ENCODE data around the gene IFNG. TPM values are rescaled to one million over a fixed set of nuclear protein-coding genes. Genes with fewer than 3 reads are reported as not detected.

The IFNG gene
- total RNA-seq, 1 experiment from 2014 or later, result not detected

GRCh38 chr12:68173792-68174191 is 14.3 kb upstream of the IFNG start:
- Histone ChIP-seq H4K8ac (replicated peaks; ENCODE audit: insufficient read length, low read depth, low read length) (no peak overlapping the region), H3K23ac (ENCODE audit: insufficient read length, low read depth, low read length) (no peak overlapping the region), H3K56ac (ENCODE audit: insufficient read length, low read depth, low read length) (no peak overlapping the region), H3K27ac (ENCODE audit: insufficient read length, low read depth, low read length) (no peak overlapping the region), H3K4me2 (ENCODE audit: insufficient read depth, insufficient read length, low read length) (no peak overlapping the region), H4K91ac (ENCODE audit: insufficient read length, low read depth, low read length) (no peak overlapping the region), H3K9me3 (ENCODE audit: control insufficient read depth, low read depth, low read length) (no peaks in the 10 kb centered on the region), H2AFZ (ENCODE audit: low read length) (no peak overlapping the region), H2BK5ac (ENCODE audit: insufficient read length, low read length) (no peak overlapping the region), H3K14ac (ENCODE audit: insufficient read depth, low read length) (no peak overlapping the region), H2BK120ac (ENCODE audit: low read depth, low read length, poor library complexity, severe bottlenecking) (no peak overlapping the region), H2AK5ac (ENCODE audit: insufficient read length, low read length) (no peak overlapping the region), H3K4me1 (ENCODE audit: insufficient read depth, low read length) (no peaks in the 10 kb centered on the region), H3K27me3 (ENCODE audit: insufficient read depth, low read length) (no peaks in the 10 kb centered on the region), H2BK12ac (ENCODE audit: insufficient read length, low read depth, low read length) (no peak overlapping the region), H3T11ph (ENCODE audit: low read length) (no peak overlapping the region), H4K5ac (ENCODE audit: insufficient read length, low read depth, low read length) (no peak overlapping the region), H3K4ac (ENCODE audit: low read depth, low read length) (no peak overlapping the region), H3K79me2 (ENCODE audit: insufficient read depth, low read length) (no peaks in the 10 kb centered on the region), H3K79me1 (ENCODE audit: insufficient read depth, low read depth, low read length, poor library complexity, severe bottlenecking) (no peaks in the 10 kb centered on the region), H3K23me2 (ENCODE audit: insufficient read length, low read depth, low read length, poor library complexity, severe bottlenecking) (no peaks in the 10 kb centered on the region), H3K9ac (ENCODE audit: extremely low read depth, insufficient read length, low read length) (no peak overlapping the region), H3K18ac (ENCODE audit: insufficient read length, low read depth, low read length) (no peak overlapping the region), H2BK15ac (ENCODE audit: low read depth, low read length) (no peak overlapping the region), H2BK20ac (ENCODE audit: low read depth, low read length, poor library complexity, severe bottlenecking) (no peak overlapping the region), H4K20me1 (ENCODE audit: control insufficient read depth, insufficient read depth, insufficient read length) (no peaks in the 10 kb centered on the region)
- Mint-ChIP-seq H3K36me3 (ENCODE audit: insufficient read depth in 1 of 3, low read depth in 3 of 3) (no peaks in the 10 kb centered on the region; a peak in 1 of 7 replicates), H3K27me3 (ENCODE audit: low read depth) (no peaks in the 10 kb centered on the region), H3K27ac (no peak overlapping the region), H3K9me3 (peaks cover 0 to 2% of the 10 kb centered on the region in 2 experiments; a peak in 1 of 5 replicates), H3K4me1 (peaks cover 1 to 5% of the 10 kb centered on the region in 2 experiments), H3K4me3 (no peak overlapping the region)
- no peak for TF ChIP-seq CTCF (conservative IDR thresholded peaks at IDR 0.05)
- no peak for DNase-seq

All from H9 (cell line).